Osteocyte (in vitro differentiated cells): ENCODE data around the gene OAT. TPM values are rescaled to one million over a fixed set of nuclear protein-coding genes. Genes with fewer than 3 reads are reported as not detected.
A peak's percentile ranks its signal among the peaks of the same experiment; 100 is the strongest.

Experiments
- DNase-seq: peaks from one replicate; pipeline ENCODE4 v3.0.0; 2021; ENCODE audit warnings: mixed read lengths; ENCODE audit not compliant: unreplicated experiment; ENCODE audit errors: extremely low spot score
- H3K27ac Mint-ChIP-seq: one replicate; pipeline ENCODE4 v1.8.0; 2021; ENCODE audit warnings: mild to moderate bottlenecking, mixed read lengths; ENCODE audit not compliant: unreplicated experiment
- H3K27me3 Mint-ChIP-seq: one replicate; pipeline ENCODE4 v1.8.0; 2021; ENCODE audit warnings: mixed read lengths; ENCODE audit not compliant: unreplicated experiment
- H3K36me3 Mint-ChIP-seq: one replicate; pipeline ENCODE4 v1.8.0; 2021; ENCODE audit warnings: mixed read lengths; ENCODE audit not compliant: unreplicated experiment
- H3K4me1 Mint-ChIP-seq: one replicate; pipeline ENCODE4 v1.8.0; 2021; ENCODE audit warnings: mixed read lengths; ENCODE audit not compliant: unreplicated experiment
- H3K4me3 Mint-ChIP-seq: one replicate; pipeline ENCODE4 v1.8.0; 2021; ENCODE audit warnings: mild to moderate bottlenecking, moderate library complexity, mixed read lengths; ENCODE audit not compliant: unreplicated experiment
- H3K9me3 Mint-ChIP-seq: one replicate; pipeline ENCODE4 v1.8.0; 2021; ENCODE audit warnings: mixed read lengths; ENCODE audit not compliant: unreplicated experiment
- total RNA-seq: library from RNA; stranded (reverse); gene quantifications from 2 replicates; pipeline ENCODE4 v1.2.1, GENCODE V29; 2021
- TF ChIP-seq, protein P1 (sequence below): fragments of 200-600 bp; sonication (generic); IDR thresholded peaks from 2 replicates; pipeline ENCODE4 v1.5.0; 2021; ENCODE audit warnings: antibody characterized with exemption, mild to moderate bottlenecking, moderate library complexity

OAT gene
- total RNA-seq, 1 donor from 2014 or later: 122 TPM

DNA sequence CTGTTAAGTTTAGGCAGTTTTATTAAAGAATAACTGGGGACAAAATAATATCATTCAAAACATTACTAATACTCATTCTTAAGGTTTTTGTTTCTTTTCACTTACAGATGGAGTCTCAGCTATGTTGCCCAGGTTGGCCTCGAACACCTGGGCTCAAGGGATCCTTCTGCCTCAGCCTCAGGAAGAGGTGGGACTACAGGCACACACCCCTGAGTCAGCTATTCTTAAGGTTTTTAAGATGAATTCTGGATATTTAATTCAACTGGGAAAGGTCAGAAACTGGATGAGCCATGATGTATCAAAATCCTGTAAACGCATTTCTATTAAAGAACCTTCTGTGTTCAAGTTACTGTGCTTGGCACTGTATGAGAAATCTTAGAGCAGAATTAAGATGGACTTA lies 3.5 kb downstream of the OAT start:
- peaks cover 41% of the 10 kb centered on the region for H3K4me1 Mint-ChIP-seq
- H3K9me3 Mint-ChIP-seq: no peaks in the 10 kb centered on the region
- H3K4me3 Mint-ChIP-seq: no peak overlapping the region
- TF ChIP-seq, protein P1, sequence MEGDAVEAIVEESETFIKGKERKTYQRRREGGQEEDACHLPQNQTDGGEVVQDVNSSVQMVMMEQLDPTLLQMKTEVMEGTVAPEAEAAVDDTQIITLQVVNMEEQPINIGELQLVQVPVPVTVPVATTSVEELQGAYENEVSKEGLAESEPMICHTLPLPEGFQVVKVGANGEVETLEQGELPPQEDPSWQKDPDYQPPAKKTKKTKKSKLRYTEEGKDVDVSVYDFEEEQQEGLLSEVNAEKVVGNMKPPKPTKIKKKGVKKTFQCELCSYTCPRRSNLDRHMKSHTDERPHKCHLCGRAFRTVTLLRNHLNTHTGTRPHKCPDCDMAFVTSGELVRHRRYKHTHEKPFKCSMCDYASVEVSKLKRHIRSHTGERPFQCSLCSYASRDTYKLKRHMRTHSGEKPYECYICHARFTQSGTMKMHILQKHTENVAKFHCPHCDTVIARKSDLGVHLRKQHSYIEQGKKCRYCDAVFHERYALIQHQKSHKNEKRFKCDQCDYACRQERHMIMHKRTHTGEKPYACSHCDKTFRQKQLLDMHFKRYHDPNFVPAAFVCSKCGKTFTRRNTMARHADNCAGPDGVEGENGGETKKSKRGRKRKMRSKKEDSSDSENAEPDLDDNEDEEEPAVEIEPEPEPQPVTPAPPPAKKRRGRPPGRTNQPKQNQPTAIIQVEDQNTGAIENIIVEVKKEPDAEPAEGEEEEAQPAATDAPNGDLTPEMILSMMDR: no peak
- H3K36me3 Mint-ChIP-seq: peaks cover 16% of the 10 kb centered on the region
- peaks cover under 1% of the 10 kb centered on the region for H3K27me3 Mint-ChIP-seq
- H3K27ac Mint-ChIP-seq: no peak overlapping the region
- no peak for DNase-seq

DNA sequence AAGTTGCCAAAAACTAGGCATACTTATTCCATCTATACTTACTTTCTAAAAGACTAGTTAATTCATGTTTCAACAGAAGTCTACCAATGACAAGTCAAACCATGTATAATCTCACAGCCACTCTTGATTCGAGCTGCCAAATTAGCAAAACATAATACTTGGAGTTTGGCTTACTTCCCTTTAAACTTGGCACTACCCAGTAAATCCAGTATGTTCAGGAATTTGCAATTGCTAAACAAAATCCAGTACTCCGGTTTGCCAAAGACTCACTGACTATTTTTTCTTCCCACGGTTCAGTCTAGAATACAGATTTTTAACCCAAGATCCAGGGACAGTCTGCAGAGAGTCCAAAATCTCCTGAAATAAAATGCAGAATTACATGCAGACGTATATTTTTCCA lies 4.6 kb downstream of the OAT start:
- no peaks in the 10 kb centered on the region for H3K27me3 Mint-ChIP-seq
- H3K27ac Mint-ChIP-seq: no peak overlapping the region
- H3K4me3 Mint-ChIP-seq: no peak overlapping the region
- TF ChIP-seq, protein P1: no peak
- no peaks in the 10 kb centered on the region for H3K9me3 Mint-ChIP-seq
- peaks cover 21% of the 10 kb centered on the region for H3K36me3 Mint-ChIP-seq
- peaks cover 39% of the 10 kb centered on the region for H3K4me1 Mint-ChIP-seq
- no peak for DNase-seq

DNA sequence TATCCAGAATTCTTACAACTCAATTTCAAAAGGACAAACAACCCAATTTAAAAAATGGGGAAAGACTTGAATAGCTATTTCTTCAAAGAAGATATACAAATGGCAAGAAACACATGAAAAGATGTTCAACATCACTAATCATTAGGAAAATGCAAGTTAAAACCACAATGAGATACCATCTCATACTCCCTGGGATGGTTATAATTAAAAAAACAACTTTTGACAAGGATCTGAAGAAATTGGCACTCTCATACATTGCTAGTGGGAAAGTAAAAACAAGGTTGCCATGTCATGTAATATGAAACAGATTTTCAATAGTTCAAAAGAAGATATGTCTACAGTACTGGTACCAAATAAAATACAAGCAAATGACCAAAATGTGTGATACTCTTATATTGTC lies 9.0 kb downstream of the OAT start:
- TF ChIP-seq, protein P1: no peak
- Mint-ChIP-seq H3K9me3 (no peaks in the 10 kb centered on the region), H3K27me3 (no peaks in the 10 kb centered on the region), H3K27ac (no peak overlapping the region), H3K36me3 (peaks cover 38% of the 10 kb centered on the region), H3K4me1 (peaks cover 13% of the 10 kb centered on the region), H3K4me3 (no peak overlapping the region)
- DNase-seq: no peak

DNA sequence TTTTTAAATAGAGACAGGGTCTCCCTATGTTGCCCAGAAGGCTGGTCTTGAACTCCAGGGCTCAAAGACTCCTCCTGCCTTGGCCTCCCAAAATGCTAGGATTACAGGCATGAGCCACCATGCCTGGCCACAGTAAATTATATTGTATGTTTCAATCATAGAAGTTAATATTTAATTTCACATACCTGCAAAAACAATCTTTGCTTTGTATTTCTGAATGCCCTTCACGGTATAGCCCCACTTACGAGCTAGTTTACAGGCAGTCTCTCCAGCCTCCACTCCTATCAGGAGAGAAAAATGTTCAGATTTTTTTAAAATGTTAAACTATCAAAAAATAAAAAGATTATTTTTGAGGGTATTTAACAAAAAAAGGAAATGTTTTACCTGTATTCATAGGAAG lies 10.4 kb downstream of the OAT start:
- Mint-ChIP-seq H3K4me1 (peaks cover 7% of the 10 kb centered on the region), H3K4me3 (no peak overlapping the region), H3K27ac (no peak overlapping the region), H3K27me3 (no peaks in the 10 kb centered on the region), H3K36me3 (peaks cover 45% of the 10 kb centered on the region), H3K9me3 (no peaks in the 10 kb centered on the region)
- TF ChIP-seq, protein P1: no peak
- DNase-seq: no peak

DNA sequence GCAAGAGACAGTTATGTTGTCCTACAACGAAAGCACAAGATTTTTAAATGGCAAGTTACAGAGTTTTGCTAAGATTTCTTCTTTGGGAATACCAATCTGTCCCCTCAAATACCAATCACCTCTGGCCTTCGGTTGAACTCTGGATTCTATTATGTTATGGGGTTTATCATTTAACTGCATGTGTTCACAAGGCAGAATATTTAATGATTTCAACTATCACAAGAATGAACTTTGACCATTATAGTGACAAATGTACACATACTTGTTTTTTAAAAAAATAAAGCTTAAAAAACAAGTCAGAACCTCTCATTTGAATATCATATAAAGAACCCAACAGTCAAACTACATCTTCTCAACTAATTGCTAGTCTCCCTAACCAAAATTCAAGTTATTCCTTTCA lies 11.3 kb downstream of the OAT start:
- DNase-seq: no peak
- Mint-ChIP-seq H3K4me3 (no peak overlapping the region), H3K4me1 (peaks cover 9% of the 10 kb centered on the region), H3K27ac (peak overlapping the region; percentile 37), H3K27me3 (no peaks in the 10 kb centered on the region), H3K36me3 (peaks cover 50% of the 10 kb centered on the region), H3K9me3 (no peaks in the 10 kb centered on the region)
- TF ChIP-seq, protein P1: no peak
